SKM-1 treated with dmso at 0.1 percent for 144 hours (cell line): Measurements from ENCODE around the gene CS.
A peak's percentile ranks its signal among the peaks of the same experiment; 100 is the strongest.

Source experiments
- DNase-seq: peaks from one replicate; lab custom pipeline; 2025; ENCODE audit not compliant: unreplicated experiment; lab: John Stamatoyannopoulos, UW

The CS gene

DNA sequence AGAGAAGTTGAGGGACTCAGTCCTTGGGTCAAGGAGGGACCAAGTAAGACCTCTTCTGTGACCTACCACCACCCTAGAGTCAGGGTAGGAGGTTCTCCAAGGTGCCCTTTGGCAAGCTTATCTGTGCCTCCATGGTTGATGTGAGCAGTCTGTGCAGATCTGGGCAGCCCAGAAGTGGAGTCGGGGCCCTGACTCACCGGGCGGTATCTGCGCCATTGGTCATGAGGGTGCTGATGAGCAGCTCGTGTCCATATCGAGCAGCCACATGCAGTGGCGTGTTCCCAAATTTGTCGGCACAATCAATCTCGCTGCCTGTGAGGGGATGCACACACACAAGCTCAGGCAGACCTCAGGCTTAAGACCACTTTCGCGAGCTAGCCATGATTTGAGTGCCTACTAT, 47.0 kb downstream of the CS start:
- no peak for DNase-seq

DNA sequence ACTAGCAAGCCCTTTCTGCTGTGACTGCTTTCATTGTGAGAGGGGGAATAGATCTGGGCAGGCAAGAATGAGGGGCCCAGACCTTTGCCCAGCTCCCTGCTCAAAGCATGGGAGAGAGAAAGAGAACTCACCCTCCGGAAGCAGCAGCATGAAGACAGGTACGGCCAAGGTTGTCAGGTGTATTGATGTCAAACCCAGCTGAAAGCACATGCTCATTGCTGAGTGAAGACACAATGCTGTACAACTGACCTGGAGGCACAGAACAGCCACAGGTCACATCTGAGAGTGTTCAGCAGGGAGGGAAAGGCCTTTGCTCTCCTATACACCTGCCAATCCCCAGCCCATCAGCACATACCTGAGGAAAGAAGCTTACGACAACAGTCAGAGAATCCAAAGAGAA, 47.5 kb downstream of the CS start:
- DNase-seq, result no peak

DNA sequence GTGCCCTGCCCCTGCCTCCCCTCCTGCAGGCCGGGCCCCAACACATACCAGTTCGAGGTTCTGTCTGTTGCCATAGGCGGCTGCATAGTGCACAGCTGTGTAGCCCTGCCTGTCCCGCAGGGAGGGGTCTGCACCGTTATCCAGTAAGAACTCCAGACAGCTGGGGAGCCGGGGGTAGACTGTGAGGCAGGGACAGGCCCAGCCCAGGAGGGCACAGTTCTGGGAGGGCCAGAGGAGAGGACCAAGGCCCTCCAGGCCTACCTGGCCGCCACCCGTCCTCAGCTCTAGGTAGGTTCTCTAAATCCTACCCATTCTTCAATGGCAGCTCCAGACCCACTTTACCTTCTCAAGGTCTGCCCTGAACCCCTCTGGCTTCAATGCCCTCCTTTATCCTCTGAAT, 51.4 kb downstream of the CS start:
- DNase-seq, result no peak

DNA sequence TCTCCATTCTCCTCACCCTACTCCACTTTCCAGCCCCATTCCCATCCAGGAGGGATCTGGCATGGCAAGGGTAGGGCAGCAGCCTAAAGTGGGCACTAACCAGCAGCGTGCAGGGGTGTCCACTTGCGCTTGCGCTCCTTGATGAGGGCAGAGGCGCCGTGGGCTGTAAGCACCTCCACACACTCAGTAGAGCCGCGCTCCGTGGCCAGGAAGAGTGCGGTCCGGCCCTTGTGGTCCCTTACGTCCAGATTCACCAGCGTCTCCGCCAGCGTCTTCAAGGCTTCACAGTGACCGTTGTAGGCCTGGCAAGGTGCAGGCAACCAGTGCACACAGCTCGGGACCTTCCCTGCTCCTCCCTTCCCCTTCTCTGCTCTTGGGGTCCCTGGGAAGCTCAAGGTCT, 52.2 kb downstream of the CS start:
- DNase-seq, result no peak

DNA sequence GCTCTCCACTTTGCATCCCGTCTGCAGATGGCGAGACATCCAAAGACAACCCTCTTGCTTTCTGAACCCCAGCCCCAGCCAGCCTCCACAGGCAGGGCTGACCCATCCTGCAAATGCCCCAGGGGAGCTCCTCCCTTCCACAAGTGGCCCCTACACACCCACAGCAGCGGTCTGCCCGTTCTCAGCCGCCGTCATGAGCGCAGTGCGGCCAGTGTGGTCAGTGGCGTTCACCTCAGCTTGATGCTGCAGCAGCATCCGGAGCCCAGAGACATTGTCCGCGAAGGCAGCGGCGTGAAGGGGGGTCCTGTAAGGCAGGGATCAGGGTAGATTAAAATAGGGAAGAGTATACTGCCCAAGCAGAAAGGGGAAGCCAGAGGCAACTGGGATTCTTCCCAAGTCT, 55.6 kb downstream of the CS start:
- DNase-seq, result no peak

DNA sequence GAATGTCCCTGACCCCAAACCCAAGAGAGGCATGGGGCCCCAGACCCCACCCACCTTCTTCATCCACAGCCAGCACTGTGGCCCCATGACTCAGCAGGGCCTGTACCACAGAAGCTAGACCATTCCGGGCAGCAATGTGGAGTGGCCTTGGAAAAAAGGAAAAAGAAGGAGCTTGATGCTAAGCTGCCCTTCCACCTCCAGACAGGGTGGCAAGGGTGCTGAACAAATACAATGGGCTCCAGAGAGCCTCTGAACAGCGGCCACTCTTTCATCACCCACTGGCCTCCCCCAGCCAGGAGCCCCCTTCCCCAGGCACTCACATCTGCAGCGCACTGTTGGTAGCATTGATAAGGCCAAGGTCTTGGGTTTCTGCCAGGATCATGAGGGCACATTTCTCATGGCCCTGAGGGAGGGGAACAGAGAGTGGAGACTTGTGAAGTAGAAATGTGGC, 56.4 kb downstream of the CS start:
- no peak for DNase-seq

DNA sequence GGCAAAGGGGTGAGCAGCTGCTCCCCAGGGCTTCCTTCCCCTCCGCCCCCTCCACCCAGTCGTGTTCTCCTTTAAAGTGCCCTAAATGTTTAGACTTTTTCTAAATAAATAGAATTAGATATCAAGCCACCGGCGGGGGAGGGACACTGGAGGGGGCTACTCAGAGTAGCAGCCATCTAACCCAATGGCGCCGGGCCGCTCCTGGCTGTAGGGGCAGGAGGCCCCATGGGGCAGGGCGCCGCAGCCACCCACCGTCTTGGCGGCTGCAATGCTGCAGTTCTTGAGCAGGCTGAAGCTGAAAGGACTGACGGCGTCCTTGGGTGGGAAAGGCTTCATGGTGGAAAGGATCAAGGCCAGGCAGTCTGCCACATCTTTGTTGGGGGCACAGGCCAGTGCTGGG, 57.1 kb downstream of the CS start:
- no peak for DNase-seq

DNA sequence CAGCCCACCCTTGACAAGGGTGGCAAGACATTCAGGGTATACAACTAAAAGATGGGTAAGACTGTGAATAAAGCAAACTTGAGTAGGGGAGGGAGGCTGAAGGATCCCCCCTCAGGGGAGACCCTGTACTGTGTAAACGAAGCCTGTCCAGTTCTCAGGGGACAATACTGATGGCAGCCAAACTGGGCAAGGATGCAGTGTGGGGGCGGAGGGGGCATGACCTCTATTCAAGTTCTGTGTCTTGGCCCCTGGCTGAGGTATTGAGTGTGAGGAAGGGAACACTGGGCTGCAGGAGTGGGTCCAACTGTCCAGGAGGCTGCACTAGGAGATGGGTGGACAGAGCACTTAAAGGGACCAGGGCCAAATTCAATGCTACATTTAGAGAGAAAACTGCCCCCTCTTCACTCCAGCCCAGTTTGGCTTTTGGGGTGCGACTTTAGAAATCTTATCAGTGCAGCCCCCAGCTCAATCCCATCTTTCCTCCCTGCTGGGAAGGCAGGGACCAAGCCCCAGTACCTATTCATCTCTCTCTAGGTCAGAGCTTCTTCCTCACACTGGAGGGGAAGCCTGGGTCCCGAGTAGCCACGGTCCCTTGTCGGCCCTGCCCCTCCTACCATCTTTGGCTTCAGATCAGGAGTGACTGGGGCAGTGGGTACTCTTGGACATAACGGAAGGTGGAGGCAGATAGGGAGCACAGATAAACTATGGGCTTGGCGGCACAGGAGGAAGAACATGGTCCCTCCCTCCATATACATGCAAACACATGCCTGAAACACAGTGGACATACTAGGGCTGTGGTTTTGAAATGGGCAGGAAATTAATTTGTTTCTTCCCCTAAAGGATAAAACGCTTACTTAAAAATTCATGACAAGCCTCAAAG, 58.5 kb downstream of the CS start:
- peak; percentile 3 for DNase-seq

DNA sequence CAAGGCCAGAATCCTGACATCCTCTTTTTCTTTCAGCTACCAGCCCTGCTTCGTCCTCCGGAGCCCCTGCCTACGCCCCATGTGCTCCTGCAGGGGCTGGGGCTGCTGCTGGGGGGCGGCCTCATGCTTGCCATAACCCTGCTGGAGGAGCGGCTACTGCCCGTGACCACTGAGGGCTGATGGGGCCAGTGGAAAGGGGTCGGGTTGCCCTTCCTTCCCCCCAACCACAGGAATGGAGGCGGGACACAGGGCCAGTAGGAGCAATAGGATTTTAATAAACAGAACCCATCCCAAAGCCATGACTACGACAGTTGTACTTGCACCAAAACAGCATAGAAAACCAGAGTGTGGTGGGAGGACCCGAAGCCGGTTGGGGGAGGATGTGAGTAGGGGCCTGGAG, 62.6 kb downstream of the CS start:
- no peak for DNase-seq

DNA sequence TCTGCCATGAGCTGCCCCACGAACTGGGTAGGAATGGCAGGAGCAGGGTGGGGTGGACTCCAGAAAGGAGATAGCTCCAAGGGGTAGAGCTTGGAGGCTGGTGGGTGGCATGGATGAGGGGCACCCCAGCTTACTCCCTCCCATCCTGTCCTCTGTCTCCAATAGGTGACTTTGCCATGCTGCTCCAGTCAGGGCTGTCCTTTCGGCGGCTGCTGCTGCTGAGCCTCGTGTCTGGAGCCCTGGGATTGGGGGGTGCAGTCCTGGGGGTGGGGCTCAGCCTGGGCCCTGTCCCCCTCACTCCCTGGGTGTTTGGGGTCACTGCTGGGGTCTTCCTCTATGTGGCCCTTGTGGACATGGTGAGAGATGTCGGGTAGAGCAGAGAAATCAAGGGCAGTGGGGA, 63.1 kb downstream of the CS start:
- no peak for DNase-seq

DNA sequence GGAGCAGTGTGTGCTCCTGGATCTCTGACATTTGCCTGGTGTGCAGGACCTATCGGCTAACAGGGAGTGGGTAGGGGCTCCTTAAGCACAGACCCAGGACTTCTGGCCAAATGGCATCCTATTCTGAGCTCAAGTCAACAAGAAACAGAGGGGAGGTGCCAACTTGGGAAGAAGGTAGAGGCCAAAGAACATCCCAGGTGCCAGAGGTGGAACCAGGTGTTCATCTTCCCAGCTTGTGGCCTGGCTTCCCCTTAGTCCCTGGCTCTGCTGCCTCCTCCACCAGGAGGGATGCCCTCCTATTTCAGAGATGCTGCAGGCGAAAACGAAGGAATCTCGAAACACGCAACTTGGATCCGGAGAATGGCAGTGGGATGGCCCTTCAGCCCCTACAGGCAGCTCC, 64.0 kb downstream of the CS start:
- no peak for DNase-seq

DNA sequence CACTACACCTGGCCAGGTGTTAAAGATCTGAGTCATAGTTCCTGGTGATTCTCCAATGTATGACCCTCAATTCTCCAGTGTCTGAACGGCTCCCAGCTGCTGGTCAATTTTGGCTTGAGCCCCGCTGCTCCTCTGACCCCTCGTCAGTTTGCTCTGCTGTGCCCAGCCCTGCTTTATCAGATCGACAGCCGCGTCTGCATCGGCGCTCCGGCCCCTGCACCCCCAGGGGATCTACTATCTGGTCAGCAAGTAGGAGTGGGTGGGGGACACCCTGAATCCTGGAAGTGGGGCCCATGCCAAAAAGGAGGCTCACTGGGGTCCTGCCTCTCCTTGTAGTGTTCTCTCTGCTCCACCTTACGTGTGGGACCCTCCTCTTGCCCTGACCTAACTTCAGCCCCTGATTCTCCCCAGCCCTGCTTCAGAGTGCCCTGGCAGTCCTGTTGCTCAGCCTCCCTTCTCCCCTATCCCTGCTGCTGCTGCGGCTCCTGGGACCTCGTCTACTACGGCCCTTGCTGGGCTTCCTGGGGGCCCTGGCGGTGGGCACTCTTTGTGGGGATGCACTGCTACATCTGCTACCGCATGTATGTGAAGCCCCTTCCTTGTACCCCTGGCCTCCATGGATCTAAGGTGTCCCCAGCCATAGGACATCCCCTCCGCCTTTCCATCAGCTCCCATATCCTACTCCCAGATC, 65.2 kb downstream of the CS start:
- no peak for DNase-seq

DNA sequence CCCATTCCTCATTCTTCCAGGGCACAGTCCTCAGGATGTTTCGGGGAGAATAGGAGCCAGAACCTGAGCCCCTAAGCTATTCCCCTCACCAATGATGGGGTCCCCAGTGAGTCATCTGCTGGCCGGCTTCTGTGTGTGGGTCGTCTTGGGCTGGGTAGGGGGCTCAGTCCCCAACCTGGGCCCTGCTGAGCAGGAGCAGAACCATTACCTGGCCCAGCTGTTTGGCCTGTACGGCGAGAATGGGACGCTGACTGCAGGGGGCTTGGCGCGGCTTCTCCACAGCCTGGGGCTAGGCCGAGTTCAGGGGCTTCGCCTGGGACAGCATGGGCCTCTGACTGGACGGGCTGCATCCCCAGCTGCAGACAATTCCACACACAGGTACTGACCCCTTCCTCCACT, 68.9 kb downstream of the CS start:
- DNase-seq, result no peak

DNA sequence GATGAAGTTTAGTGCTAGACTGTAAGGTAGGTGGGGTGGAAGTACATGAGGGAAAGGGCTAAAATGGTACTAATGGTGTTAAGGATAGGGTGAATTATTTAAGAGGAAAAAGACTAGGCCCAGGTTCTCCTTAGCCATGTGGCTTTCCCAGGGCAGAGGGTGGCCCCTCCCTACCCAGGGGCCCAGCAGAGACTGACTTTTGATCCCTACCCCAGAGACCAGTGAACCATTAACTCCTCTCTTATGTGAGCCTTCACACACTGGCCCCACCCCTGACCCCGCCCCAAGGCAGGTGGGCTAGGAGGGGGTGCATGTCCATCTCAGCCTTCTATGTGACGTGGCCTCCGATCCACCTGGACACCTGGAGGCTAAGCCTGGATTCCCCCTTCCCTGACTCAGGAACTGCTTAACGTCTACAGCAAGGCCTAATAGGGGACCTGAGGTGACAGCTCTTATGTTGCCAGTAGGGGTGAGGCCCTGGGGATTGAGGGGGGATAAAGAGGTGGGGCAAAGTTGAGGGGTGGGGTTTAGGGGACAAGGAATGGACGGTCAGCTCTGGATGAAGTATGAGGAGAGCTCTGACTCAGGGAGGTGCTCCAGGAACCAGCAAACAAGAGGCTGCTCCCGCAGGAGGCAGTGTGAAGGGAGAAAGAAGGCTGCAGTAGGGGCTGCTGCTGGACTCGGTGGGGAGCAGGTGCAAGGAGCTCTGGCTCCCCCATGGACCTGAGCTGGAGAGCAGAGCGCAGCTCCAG, 69.5 kb downstream of the CS start:
- DNase-seq, result no peak

DNA sequence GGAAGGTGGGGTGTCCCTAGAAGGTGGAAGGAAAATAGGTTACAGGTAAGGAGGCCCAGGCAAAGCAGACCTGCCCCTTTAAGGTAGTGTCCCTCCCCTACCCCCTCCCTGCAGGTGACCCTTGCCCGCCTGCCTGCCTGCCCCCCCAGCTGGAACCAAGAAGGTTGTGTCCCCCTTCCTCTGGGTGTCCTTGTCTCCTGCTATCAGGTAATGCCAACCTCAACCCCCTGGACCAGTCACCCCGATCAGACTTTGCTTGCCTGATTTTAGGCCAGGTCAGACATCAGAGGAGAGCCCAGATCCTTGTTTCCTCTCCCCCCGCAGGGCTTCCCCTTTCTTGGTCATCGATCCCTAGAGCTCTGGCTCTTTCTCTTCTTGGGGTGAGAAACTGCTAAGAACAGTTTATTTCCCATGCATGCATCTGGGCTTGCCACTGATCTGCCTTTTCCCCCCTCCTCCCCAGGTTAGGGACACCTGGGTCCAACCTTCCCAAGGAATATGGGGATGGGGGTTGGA, 70.2 kb downstream of the CS start, which contains the start of gene SLC39A5:
Gene SLC39A5, plus strand, starts transcription at position 136 of the 516 bp plus-strand sequence. CDS start 1,224 bp downstream, outside the sequence.
- no peak for DNase-seq

DNA sequence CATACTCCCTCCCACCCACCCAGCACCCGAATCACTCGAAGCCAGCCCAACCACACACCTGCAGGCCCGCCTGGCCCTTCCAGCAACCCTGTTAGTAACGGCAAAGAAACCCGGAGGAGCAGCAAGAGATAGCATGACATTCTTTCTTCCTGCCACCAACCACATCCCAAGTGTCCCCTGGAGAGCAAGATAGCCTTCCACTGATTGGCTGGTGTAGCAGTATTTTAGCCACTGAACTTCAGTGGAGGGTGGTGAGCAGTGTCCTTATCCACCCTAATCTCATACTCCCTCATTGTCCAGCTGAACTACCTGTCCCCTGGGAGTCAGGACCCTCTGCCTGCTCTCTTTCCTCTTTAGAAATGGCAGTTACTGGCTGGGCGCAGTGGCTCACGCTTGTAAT, 71.0 kb downstream of the CS start:
- no peak for DNase-seq

DNA sequence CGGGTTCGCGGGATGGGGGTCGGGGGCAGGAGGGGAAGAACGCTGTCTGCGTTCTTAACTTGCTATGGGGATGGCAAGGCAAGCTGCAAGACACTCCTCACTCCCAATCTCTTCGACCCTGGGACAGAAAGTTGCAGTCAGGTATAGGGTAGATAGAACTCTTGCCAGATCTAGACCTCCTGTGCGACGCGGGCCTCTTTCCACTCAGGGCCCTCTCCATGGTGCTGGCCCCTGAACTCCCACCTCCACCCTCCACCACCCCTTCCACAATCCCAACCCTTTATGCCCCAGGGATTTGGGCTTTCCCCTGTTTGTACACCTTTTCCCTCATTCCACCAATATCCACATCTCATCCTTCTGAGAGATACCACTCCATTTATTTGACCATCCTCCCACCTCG, 75.2 kb downstream of the CS start:
- no peak for DNase-seq

DNA sequence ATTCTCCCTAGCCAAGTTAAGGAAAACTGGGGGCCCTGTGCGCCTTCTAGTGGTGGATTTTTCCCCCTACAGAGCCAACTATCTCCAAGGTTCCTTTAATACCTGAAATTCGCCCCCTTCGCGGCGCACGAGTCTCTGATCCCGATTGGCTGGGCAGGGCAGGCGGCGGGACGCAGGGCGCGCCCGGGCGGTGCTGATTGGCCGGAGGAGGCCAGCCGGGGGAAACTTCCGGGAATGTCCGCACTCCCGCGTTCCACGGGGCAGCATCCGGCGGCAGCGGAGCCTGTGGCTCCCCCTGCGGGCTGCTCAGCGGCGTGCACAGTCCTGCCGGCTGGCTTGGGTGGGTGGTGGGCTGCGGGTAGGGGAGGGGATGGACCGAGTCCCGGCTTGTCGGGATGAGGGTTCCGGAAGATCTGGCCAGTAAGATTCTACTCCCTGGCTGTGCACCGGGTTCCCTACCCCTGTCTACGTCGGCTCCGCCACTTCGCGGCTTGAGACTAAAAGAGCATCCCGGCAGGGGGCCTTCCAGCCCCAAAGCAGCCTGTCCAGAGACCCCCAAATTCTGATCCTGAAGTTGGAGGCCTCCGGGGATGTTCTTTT, 75.9 kb downstream of the CS start, which contains the start of gene NABP2:
Gene NABP2, plus strand, starts transcription at position 241 of the 600 bp plus-strand sequence. CDS start 515 bp downstream, outside the sequence.
- DNase-seq, result peak; percentile 75

DNA sequence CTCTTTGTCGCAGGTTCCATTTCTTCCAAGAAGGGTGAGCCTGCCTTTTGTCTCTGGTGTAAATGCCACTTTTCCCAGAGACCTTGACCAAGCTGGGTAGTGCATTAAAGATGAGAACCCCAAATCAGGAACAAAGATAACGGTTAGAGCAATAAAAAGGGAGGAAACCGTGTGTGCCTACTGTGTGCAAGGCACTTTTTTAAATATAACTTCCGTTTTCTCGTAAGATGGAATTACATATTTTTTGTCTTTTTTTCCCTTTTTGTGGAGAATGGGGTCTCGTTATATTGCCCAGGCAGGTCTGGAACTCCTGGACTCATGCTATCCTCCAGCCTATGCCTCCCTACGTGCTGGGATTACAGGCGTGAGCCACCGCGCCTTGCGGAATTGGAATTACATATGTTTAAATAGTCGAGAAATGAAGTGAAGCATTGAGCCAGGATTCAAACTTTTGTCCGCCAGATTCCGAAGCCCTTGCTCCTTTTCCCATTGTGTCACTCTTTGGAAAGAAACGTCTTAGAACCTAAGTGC, 76.5 kb downstream of the CS start:
- DNase-seq, result no peak

DNA sequence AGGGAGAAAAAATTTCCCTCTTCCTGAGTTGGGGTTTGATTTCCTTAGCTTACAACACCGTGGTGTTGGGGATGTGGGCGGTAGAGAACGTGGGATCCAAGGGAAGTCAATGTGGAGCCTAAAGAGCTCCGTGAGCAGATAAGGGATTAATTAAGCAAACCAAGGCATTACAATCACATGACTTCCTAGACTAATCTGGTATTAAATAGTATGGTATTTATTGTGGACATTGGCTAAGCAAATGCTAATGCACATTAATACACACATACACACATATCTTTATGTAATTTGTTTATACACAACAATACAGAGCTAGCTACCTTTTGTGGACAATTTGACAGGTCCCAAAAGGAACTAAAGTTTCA, 77.6 kb downstream of the CS start:
- DNase-seq, result no peak
